ENCODE results near the gene VBP1.
"Not testable (repeated sequence)": the region's sequence is repeated elsewhere in the genome, so short reads cannot be mapped to it uniquely, and the experiment has no call there.

The VBP1 gene

DNA sequence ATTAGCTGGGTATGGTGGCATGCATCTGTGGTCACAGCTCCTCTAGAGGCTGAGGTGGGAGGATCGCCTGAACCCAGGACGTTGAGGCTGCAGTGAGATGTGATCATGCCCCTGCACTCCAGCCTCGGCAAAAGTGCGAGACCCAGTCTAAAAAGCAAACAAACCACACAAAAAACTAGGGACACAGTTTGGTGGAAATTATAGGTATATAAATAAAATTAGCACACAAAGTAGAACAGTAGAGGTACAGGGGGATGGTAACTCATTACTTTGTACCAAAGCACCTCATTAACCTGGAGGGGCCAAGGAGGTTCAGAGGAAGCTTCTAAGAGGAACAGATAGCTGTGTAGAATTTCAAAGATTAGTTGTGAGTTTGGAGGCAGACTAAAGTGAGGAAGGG is 5.1 kb downstream of the VBP1 start:
- no peak for TF ChIP-seq TOX (CRISPR knock-in tag; IDR thresholded peaks at IDR 0.05; ENCODE audit: borderline replicate concordance)
- TF ChIP-seq OSR1 (CRISPR knock-in tag; IDR thresholded peaks at IDR 0.05), result no peak
- TF ChIP-seq ZFP3 (CRISPR knock-in tag; IDR thresholded peaks at IDR 0.05), result no peak
- no peak for TF ChIP-seq ZC3H10 (CRISPR knock-in tag; IDR thresholded peaks at IDR 0.05)
- no peak for TF ChIP-seq GLIS3 (CRISPR knock-in tag; IDR thresholded peaks at IDR 0.05)
- TF ChIP-seq ZNF565 (CRISPR knock-in tag; conservative IDR thresholded peaks at IDR 0.05; ENCODE audit: low read depth), result no peak
- TF ChIP-seq CSDC2 (CRISPR knock-in tag; IDR thresholded peaks at IDR 0.05), result no peak
- TF ChIP-seq ISL1 (CRISPR knock-in tag; IDR thresholded peaks at IDR 0.05), result no peak
- TF ChIP-seq, protein P1, sequence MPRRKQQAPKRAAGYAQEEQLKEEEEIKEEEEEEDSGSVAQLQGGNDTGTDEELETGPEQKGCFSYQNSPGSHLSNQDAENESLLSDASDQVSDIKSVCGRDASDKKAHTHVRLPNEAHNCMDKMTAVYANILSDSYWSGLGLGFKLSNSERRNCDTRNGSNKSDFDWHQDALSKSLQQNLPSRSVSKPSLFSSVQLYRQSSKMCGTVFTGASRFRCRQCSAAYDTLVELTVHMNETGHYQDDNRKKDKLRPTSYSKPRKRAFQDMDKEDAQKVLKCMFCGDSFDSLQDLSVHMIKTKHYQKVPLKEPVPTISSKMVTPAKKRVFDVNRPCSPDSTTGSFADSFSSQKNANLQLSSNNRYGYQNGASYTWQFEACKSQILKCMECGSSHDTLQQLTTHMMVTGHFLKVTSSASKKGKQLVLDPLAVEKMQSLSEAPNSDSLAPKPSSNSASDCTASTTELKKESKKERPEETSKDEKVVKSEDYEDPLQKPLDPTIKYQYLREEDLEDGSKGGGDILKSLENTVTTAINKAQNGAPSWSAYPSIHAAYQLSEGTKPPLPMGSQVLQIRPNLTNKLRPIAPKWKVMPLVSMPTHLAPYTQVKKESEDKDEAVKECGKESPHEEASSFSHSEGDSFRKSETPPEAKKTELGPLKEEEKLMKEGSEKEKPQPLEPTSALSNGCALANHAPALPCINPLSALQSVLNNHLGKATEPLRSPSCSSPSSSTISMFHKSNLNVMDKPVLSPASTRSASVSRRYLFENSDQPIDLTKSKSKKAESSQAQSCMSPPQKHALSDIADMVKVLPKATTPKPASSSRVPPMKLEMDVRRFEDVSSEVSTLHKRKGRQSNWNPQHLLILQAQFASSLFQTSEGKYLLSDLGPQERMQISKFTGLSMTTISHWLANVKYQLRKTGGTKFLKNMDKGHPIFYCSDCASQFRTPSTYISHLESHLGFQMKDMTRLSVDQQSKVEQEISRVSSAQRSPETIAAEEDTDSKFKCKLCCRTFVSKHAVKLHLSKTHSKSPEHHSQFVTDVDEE (CRISPR knock-in tag; IDR thresholded peaks at IDR 0.05), result no peak
- TF ChIP-seq, protein P2, sequence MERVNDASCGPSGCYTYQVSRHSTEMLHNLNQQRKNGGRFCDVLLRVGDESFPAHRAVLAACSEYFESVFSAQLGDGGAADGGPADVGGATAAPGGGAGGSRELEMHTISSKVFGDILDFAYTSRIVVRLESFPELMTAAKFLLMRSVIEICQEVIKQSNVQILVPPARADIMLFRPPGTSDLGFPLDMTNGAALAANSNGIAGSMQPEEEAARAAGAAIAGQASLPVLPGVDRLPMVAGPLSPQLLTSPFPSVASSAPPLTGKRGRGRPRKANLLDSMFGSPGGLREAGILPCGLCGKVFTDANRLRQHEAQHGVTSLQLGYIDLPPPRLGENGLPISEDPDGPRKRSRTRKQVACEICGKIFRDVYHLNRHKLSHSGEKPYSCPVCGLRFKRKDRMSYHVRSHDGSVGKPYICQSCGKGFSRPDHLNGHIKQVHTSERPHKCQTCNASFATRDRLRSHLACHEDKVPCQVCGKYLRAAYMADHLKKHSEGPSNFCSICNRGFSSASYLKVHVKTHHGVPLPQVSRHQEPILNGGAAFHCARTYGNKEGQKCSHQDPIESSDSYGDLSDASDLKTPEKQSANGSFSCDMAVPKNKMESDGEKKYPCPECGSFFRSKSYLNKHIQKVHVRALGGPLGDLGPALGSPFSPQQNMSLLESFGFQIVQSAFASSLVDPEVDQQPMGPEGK (CRISPR knock-in tag; IDR thresholded peaks at IDR 0.05; ENCODE audit: borderline replicate concordance), result no peak
- TF ChIP-seq RARB (CRISPR knock-in tag; IDR thresholded peaks at IDR 0.05), result no peak
- TF ChIP-seq, protein P3, sequence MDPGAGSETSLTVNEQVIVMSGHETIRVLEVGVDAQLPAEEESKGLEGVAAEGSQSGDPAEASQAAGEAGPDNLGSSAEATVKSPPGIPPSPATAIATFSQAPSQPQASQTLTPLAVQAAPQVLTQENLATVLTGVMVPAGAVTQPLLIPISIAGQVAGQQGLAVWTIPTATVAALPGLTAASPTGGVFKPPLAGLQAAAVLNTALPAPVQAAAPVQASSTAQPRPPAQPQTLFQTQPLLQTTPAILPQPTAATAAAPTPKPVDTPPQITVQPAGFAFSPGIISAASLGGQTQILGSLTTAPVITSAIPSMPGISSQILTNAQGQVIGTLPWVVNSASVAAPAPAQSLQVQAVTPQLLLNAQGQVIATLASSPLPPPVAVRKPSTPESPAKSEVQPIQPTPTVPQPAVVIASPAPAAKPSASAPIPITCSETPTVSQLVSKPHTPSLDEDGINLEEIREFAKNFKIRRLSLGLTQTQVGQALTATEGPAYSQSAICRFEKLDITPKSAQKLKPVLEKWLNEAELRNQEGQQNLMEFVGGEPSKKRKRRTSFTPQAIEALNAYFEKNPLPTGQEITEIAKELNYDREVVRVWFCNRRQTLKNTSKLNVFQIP (CRISPR knock-in tag; IDR thresholded peaks at IDR 0.05; ENCODE audit: borderline replicate concordance, low read depth), result no peak
- TF ChIP-seq SNAI2 (CRISPR knock-in tag; IDR thresholded peaks at IDR 0.05), result no peak
- TF ChIP-seq PPARA (CRISPR knock-in tag; IDR thresholded peaks at IDR 0.05; ENCODE audit: borderline replicate concordance), result no peak
- no peak for TF ChIP-seq TCF4 (CRISPR knock-in tag; IDR thresholded peaks at IDR 0.05; ENCODE audit: borderline replicate concordance)
- TF ChIP-seq, protein P4, sequence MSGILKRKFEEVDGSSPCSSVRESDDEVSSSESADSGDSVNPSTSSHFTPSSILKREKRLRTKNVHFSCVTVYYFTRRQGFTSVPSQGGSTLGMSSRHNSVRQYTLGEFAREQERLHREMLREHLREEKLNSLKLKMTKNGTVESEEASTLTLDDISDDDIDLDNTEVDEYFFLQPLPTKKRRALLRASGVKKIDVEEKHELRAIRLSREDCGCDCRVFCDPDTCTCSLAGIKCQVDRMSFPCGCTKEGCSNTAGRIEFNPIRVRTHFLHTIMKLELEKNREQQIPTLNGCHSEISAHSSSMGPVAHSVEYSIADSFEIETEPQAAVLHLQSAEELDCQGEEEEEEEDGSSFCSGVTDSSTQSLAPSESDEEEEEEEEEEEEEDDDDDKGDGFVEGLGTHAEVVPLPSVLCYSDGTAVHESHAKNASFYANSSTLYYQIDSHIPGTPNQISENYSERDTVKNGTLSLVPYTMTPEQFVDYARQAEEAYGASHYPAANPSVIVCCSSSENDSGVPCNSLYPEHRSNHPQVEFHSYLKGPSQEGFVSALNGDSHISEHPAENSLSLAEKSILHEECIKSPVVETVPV (CRISPR knock-in tag; IDR thresholded peaks at IDR 0.05), result no peak
- TF ChIP-seq ZFP30 (CRISPR knock-in tag; IDR thresholded peaks at IDR 0.05), result no peak
- TF ChIP-seq, protein P5, sequence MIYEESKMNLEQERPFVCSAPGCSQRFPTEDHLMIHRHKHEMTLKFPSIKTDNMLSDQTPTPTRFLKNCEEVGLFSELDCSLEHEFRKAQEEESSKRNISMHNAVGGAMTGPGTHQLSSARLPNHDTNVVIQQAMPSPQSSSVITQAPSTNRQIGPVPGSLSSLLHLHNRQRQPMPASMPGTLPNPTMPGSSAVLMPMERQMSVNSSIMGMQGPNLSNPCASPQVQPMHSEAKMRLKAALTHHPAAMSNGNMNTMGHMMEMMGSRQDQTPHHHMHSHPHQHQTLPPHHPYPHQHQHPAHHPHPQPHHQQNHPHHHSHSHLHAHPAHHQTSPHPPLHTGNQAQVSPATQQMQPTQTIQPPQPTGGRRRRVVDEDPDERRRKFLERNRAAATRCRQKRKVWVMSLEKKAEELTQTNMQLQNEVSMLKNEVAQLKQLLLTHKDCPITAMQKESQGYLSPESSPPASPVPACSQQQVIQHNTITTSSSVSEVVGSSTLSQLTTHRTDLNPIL (CRISPR knock-in tag; IDR thresholded peaks at IDR 0.05; ENCODE audit: low read depth), result no peak
- no peak for TF ChIP-seq ZNF8 (CRISPR knock-in tag; IDR thresholded peaks at IDR 0.05)
- no peak for TF ChIP-seq BACH2 (CRISPR knock-in tag; IDR thresholded peaks at IDR 0.05; ENCODE audit: borderline replicate concordance)
- no peak for ATAC-seq

DNA sequence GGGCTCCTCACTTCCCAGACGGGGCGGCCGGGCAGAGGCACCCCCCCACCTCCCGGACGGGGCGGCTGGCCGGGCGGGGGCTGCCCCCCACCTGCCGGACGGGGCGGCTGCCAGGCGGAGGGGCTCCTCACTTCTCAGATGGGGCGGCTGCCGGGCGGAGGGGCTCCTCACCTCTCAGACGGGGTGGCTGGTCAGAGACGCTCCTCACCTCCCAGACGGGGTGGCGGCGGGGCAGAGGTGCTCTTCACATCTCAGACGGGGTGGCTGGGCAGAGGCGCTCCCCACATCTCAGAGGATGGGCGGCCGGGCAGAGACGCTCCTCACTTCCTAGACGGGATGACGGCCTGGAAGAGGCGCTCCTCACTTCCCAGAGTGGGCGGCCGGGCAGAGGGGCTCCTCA is 7.5 kb downstream of the VBP1 start:
- ATAC-seq, result not testable (repeated sequence)

DNA sequence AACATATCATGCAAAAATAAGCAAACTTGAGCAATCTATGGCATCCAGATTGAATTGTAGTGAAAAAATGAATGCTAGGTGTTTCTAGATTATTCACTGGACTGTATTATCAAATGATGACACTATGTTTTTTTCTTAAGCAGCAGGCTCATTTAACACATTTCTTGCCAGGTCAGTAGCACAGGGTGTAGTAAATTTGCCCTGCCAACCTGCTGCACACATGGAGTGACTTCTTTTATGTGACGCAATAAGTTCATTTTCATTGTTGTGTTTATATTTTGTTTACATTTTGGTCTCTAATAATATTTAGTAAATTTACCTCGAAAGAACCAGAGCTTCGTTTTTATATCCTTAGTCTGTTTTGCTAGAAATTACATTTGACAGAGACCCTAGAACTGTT is 9.5 kb downstream of the VBP1 start:
- no peak for ATAC-seq
- TF ChIP-seq BACH2 (CRISPR knock-in tag; IDR thresholded peaks at IDR 0.05; ENCODE audit: borderline replicate concordance), result no peak

DNA sequence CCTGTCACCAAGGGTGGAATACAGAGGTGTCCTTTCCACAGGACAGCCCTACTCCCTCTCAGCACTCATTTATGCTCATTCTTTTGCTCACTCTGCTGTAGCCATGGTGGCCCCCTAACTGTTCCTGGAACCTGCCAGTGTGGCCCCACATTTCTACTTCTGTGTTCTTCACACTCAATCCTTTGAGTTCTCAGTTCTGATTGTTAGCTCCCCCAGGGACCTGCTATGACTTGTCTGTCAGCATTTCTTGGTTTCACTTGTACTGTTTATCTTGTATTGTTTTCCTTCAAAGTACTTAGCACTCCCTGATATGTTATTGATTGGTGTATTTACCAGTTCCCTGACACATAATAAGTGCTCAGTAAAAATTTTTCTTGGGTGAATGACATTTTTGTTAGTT is 14.9 kb downstream of the VBP1 start:
- no peak for ATAC-seq
- TF ChIP-seq PPARA (CRISPR knock-in tag; IDR thresholded peaks at IDR 0.05; ENCODE audit: borderline replicate concordance), result no peak
- no peak for TF ChIP-seq ZNF70 (CRISPR knock-in tag; IDR thresholded peaks at IDR 0.05)
- no peak for TF ChIP-seq CSDC2 (CRISPR knock-in tag; IDR thresholded peaks at IDR 0.05)
- no peak for TF ChIP-seq ESRRG (CRISPR knock-in tag; IDR thresholded peaks at IDR 0.05)
- TF ChIP-seq, protein P1 (CRISPR knock-in tag; IDR thresholded peaks at IDR 0.05), result no peak
- no peak for TF ChIP-seq ZFP30 (CRISPR knock-in tag; IDR thresholded peaks at IDR 0.05)

Measured in SK-N-SH treated with all-trans-retinoic acid at 6 μM for 48 hours (cell line).